ENCODE results near the gene HAUS7.

HAUS7 gene

GRCh38 chrX:153500676-153501280, 30.4 kb upstream of the HAUS7 start:
- TF ChIP-seq L3MBTL2 (conservative IDR thresholded peaks at IDR 0.05) (no peak), CTBP1 (IDR thresholded peaks at IDR 0.05; ENCODE audit: borderline replicate concordance) (0 out of 2 replicates have a peak, but pooled peaks have one; percentile 4), ZNF384 (IDR thresholded peaks at IDR 0.05) (no peak), NFRKB (IDR thresholded peaks at IDR 0.05) (no peak), TARDBP (IDR thresholded peaks at IDR 0.05) (0 out of 2 replicates have a peak, but pooled peaks have one; percentile 10), FOXM1 (IDR thresholded peaks at IDR 0.05; ENCODE audit: borderline replicate concordance) (no peak)
- DNase-seq (ENCODE audit: extremely low spot score): no peak
- CTCF ChIA-PET: no interaction called here
- POLR2A ChIA-PET: no interaction called here

GRCh38 chrX:153499876-153500275, 29.5 kb upstream of the HAUS7 start:
- TF ChIP-seq TARDBP (IDR thresholded peaks at IDR 0.05) (no peak), PKNOX1 (IDR thresholded peaks at IDR 0.05) (no peak), HDGF (IDR thresholded peaks at IDR 0.05; ENCODE audit: borderline replicate concordance) (no peak)
- DNase-seq (ENCODE audit: extremely low spot score): no peak
- CTCF ChIA-PET: no interaction called here
- POLR2A ChIA-PET: no interaction called here

GRCh38 chrX:153499341-153499740, 29.0 kb upstream of the HAUS7 start:
- ChIA-PET CTCF (no interaction called here), POLR2A (no interaction called here)
- TF ChIP-seq TARDBP (IDR thresholded peaks at IDR 0.05): no peak
- no peak for TF ChIP-seq PKNOX1 (IDR thresholded peaks at IDR 0.05)
- TF ChIP-seq FOXA1 (IDR thresholded peaks at IDR 0.05): no peak
- TF ChIP-seq HDGF (IDR thresholded peaks at IDR 0.05; ENCODE audit: borderline replicate concordance): no peak
- no peak for TF ChIP-seq SUZ12 (IDR thresholded peaks at IDR 0.05)
- no peak for TF ChIP-seq SP1 (IDR thresholded peaks at IDR 0.05)
- TF ChIP-seq L3MBTL2 (conservative IDR thresholded peaks at IDR 0.05): no peak
- TF ChIP-seq BHLHE40 (IDR thresholded peaks at IDR 0.05; ENCODE audit: borderline replicate concordance): no peak
- TF ChIP-seq ARNT (IDR thresholded peaks at IDR 0.05): no peak
- DNase-seq (ENCODE audit: extremely low spot score): no peak

GRCh38 chrX:153498453-153498852, 28.1 kb upstream of the HAUS7 start:
- TF ChIP-seq SUZ12 (IDR thresholded peaks at IDR 0.05) (no peak), LEF1 (IDR thresholded peaks at IDR 0.05; ENCODE audit: borderline replicate concordance) (no peak), FOXK2 (IDR thresholded peaks at IDR 0.05) (no peak), L3MBTL2 (conservative IDR thresholded peaks at IDR 0.05) (no peak), ELF4 (IDR thresholded peaks at IDR 0.05) (no peak), FOXM1 (IDR thresholded peaks at IDR 0.05; ENCODE audit: borderline replicate concordance) (no peak), NFRKB (IDR thresholded peaks at IDR 0.05) (no peak), BHLHE40 (IDR thresholded peaks at IDR 0.05; ENCODE audit: borderline replicate concordance) (no peak), HDGF (IDR thresholded peaks at IDR 0.05; ENCODE audit: borderline replicate concordance) (no peak), ZNF384 (IDR thresholded peaks at IDR 0.05) (no peak), TARDBP (IDR thresholded peaks at IDR 0.05) (no peak), SP1 (IDR thresholded peaks at IDR 0.05) (no peak), ARNT (IDR thresholded peaks at IDR 0.05) (no peak), FOXA1 (IDR thresholded peaks at IDR 0.05) (no peak), PKNOX1 (IDR thresholded peaks at IDR 0.05) (no peak), CTBP1 (IDR thresholded peaks at IDR 0.05; ENCODE audit: borderline replicate concordance) (no peak)
- CTCF ChIA-PET: interaction anchor here (1.0 kb wide), 1 partner anchor 9 kb away, joined by 3 read pairs; no protein-coding TSS in a partner anchor
- no peak for DNase-seq (ENCODE audit: extremely low spot score)
- POLR2A ChIA-PET: no interaction called here

GRCh38 chrX:153496590-153496959, 26.2 kb upstream of the HAUS7 start:
- CTCF ChIA-PET: interaction anchor here (0.7 kb wide), 1 partner anchor 11 kb away, joined by 3 read pairs; no protein-coding TSS in a partner anchor
- no peak for DNase-seq (ENCODE audit: extremely low spot score)
- TF ChIP-seq L3MBTL2 (conservative IDR thresholded peaks at IDR 0.05) (no peak), HDGF (IDR thresholded peaks at IDR 0.05; ENCODE audit: borderline replicate concordance) (no peak), LEF1 (IDR thresholded peaks at IDR 0.05; ENCODE audit: borderline replicate concordance) (no peak), PKNOX1 (IDR thresholded peaks at IDR 0.05) (no peak), SUZ12 (IDR thresholded peaks at IDR 0.05) (no peak), NFRKB (IDR thresholded peaks at IDR 0.05) (no peak), BHLHE40 (IDR thresholded peaks at IDR 0.05; ENCODE audit: borderline replicate concordance) (no peak), ELF4 (IDR thresholded peaks at IDR 0.05) (no peak), ARNT (IDR thresholded peaks at IDR 0.05) (no peak), FOXA1 (IDR thresholded peaks at IDR 0.05) (no peak), SP1 (IDR thresholded peaks at IDR 0.05) (no peak), TARDBP (IDR thresholded peaks at IDR 0.05) (no peak)
- POLR2A ChIA-PET: no interaction called here

GRCh38 chrX:153495903-153496589, 25.7 kb upstream of the HAUS7 start:
- ChIA-PET POLR2A (no interaction called here), CTCF (no interaction called here)
- no peak for DNase-seq (ENCODE audit: extremely low spot score)
- TF ChIP-seq ELF4 (IDR thresholded peaks at IDR 0.05) (no peak), FOXM1 (IDR thresholded peaks at IDR 0.05; ENCODE audit: borderline replicate concordance) (no peak), SUZ12 (IDR thresholded peaks at IDR 0.05) (no peak), SP1 (IDR thresholded peaks at IDR 0.05) (no peak), LEF1 (IDR thresholded peaks at IDR 0.05; ENCODE audit: borderline replicate concordance) (no peak), CTBP1 (IDR thresholded peaks at IDR 0.05; ENCODE audit: borderline replicate concordance) (no peak), TARDBP (IDR thresholded peaks at IDR 0.05) (no peak), HDGF (IDR thresholded peaks at IDR 0.05; ENCODE audit: borderline replicate concordance) (no peak), ARNT (IDR thresholded peaks at IDR 0.05) (no peak), FOXK2 (IDR thresholded peaks at IDR 0.05) (no peak), PKNOX1 (IDR thresholded peaks at IDR 0.05) (no peak)

Data from HEK293T (cell line).